Measurements from ENCODE around the gene PPP6R1.
"Not testable (repeated sequence)": the region's sequence is repeated elsewhere in the genome, so short reads cannot be mapped to it uniquely, and the experiment has no call there.

Gene PPP6R1

GRCh38 chr19:55208880-55209692 is 49.7 kb downstream of the PPP6R1 start, which contains the start of gene PTPRH:
Gene PTPRH, minus strand, starts transcription at chr19:55209501. Its CDS starts 68 bp downstream, at chr19:55209433.
- no peak within 1 kb of the TSS for H3K9ac ChIP-seq (ENCODE audit: insufficient read length)
- H3K4me3 ChIP-seq: no peak within 1 kb of the TSS
- H3K36me3 ChIP-seq (ENCODE audit: insufficient read depth, low read length): no peaks in the 10 kb centered on the region
- no peak within 1 kb of the TSS for H3K27ac ChIP-seq
- H3K9me3 ChIP-seq (ENCODE audit: low read depth, low read length): no peaks in the 10 kb centered on the region
- TF ChIP-seq FOXP2 (optimal IDR thresholded peaks at IDR 0.05; ENCODE audit: control extremely low read depth, extremely low read length, insufficient read depth) (no peak), POLR2AphosphoS5 (IDR thresholded peaks at IDR 0.05; ENCODE audit: borderline replicate concordance, low read depth, low read length) (no peak), EZH2 (IDR thresholded peaks at IDR 0.05) (no peak)
- DNase-seq (ENCODE audit: low read depth, low spot score): no peak

- DNase-seq (ENCODE audit: low read depth, low spot score): no peak
- Histone ChIP-seq H3K36me3 (ENCODE audit: insufficient read depth, low read length) (no peaks in the 10 kb centered on the region), H3K9ac (ENCODE audit: insufficient read length) (no peak overlapping the region), H3K27ac (no peak overlapping the region), H3K4me3 (no peak overlapping the region), H3K9me3 (ENCODE audit: low read depth, low read length) (no peaks in the 10 kb centered on the region)
- TF ChIP-seq FOXP2 (optimal IDR thresholded peaks at IDR 0.05; ENCODE audit: control extremely low read depth, extremely low read length, insufficient read depth) (no peak), EZH2 (IDR thresholded peaks at IDR 0.05) (no peak), POLR2AphosphoS5 (IDR thresholded peaks at IDR 0.05; ENCODE audit: borderline replicate concordance, low read depth, low read length) (no peak)
Measured at GRCh38 chr19:55206664-55207500, 51.9 kb downstream of the PPP6R1 start.

GRCh38 chr19:55202199-55202598 is 56.6 kb downstream of the PPP6R1 start:
- not testable (repeated sequence) for H3K9me3 ChIP-seq (ENCODE audit: low read depth, low read length); H3K36me3 ChIP-seq (ENCODE audit: insufficient read depth, low read length); DNase-seq (ENCODE audit: low read depth, low spot score); H3K27ac ChIP-seq; H3K9ac ChIP-seq (ENCODE audit: insufficient read length); H3K4me3 ChIP-seq

GRCh38 chr19:55199620-55200204 is 59.1 kb downstream of the PPP6R1 start:
- H3K4me3 ChIP-seq: no peak overlapping the region
- no peak overlapping the region for H3K27ac ChIP-seq
- no peaks in the 10 kb centered on the region for H3K36me3 ChIP-seq (ENCODE audit: insufficient read depth, low read length)
- H3K9me3 ChIP-seq (ENCODE audit: low read depth, low read length): no peaks in the 10 kb centered on the region
- no peak overlapping the region for H3K9ac ChIP-seq (ENCODE audit: insufficient read length)
- no peak for TF ChIP-seq FOXP2 (optimal IDR thresholded peaks at IDR 0.05; ENCODE audit: control extremely low read depth, extremely low read length, insufficient read depth)
- TF ChIP-seq POLR2AphosphoS5 (IDR thresholded peaks at IDR 0.05; ENCODE audit: borderline replicate concordance, low read depth, low read length): no peak
- TF ChIP-seq EZH2 (IDR thresholded peaks at IDR 0.05): no peak
- DNase-seq (ENCODE audit: low read depth, low spot score): no peak

- no peaks in the 10 kb centered on the region for H3K9me3 ChIP-seq (ENCODE audit: low read depth, low read length)
- H3K36me3 ChIP-seq (ENCODE audit: insufficient read depth, low read length): no peaks in the 10 kb centered on the region
- H3K4me3 ChIP-seq: no peak overlapping the region
- DNase-seq (ENCODE audit: low read depth, low spot score): no peak
- H3K27ac ChIP-seq: no peak overlapping the region
- H3K9ac ChIP-seq (ENCODE audit: insufficient read length): no peak overlapping the region
- no peak for TF ChIP-seq POLR2AphosphoS5 (IDR thresholded peaks at IDR 0.05; ENCODE audit: borderline replicate concordance, low read depth, low read length)
- TF ChIP-seq EZH2 (IDR thresholded peaks at IDR 0.05): no peak
- no peak for TF ChIP-seq FOXP2 (optimal IDR thresholded peaks at IDR 0.05; ENCODE audit: control extremely low read depth, extremely low read length, insufficient read depth)
Measured at GRCh38 chr19:55198651-55199050, 60.2 kb downstream of the PPP6R1 start.

- TF ChIP-seq EZH2 (IDR thresholded peaks at IDR 0.05): no peak
- TF ChIP-seq FOXP2 (optimal IDR thresholded peaks at IDR 0.05; ENCODE audit: control extremely low read depth, extremely low read length, insufficient read depth): no peak
- TF ChIP-seq POLR2AphosphoS5 (IDR thresholded peaks at IDR 0.05; ENCODE audit: borderline replicate concordance, low read depth, low read length): no peak
- DNase-seq (ENCODE audit: low read depth, low spot score): no peak
- Histone ChIP-seq H3K27ac (no peak overlapping the region), H3K9ac (ENCODE audit: insufficient read length) (no peak overlapping the region), H3K9me3 (ENCODE audit: low read depth, low read length) (no peaks in the 10 kb centered on the region), H3K4me3 (no peak overlapping the region), H3K36me3 (ENCODE audit: insufficient read depth, low read length) (no peaks in the 10 kb centered on the region)
Measured at GRCh38 chr19:55197528-55197927, 61.3 kb downstream of the PPP6R1 start.

GRCh38 chr19:55196803-55197202 is 62.0 kb downstream of the PPP6R1 start:
- DNase-seq (ENCODE audit: low read depth, low spot score): no peak
- Histone ChIP-seq H3K4me3 (no peak overlapping the region), H3K36me3 (ENCODE audit: insufficient read depth, low read length) (no peaks in the 10 kb centered on the region), H3K9ac (ENCODE audit: insufficient read length) (no peak overlapping the region), H3K9me3 (ENCODE audit: low read depth, low read length) (no peaks in the 10 kb centered on the region), H3K27ac (no peak overlapping the region)
- TF ChIP-seq EZH2 (IDR thresholded peaks at IDR 0.05) (no peak), POLR2AphosphoS5 (IDR thresholded peaks at IDR 0.05; ENCODE audit: borderline replicate concordance, low read depth, low read length) (no peak), FOXP2 (optimal IDR thresholded peaks at IDR 0.05; ENCODE audit: control extremely low read depth, extremely low read length, insufficient read depth) (no peak)

- Histone ChIP-seq H3K4me3 (no peak overlapping the region), H3K27ac (no peak overlapping the region)
- TF ChIP-seq POLR2AphosphoS5 (IDR thresholded peaks at IDR 0.05; ENCODE audit: borderline replicate concordance, low read depth, low read length) (no peak), EZH2 (IDR thresholded peaks at IDR 0.05) (no peak), FOXP2 (optimal IDR thresholded peaks at IDR 0.05; ENCODE audit: control extremely low read depth, extremely low read length, insufficient read depth) (no peak)
Measured at GRCh38 chr19:55193481-55193880, 65.3 kb downstream of the PPP6R1 start.

More at GRCh38 chr19:55193481-55193880, 65.3 kb downstream of the PPP6R1 start:
- no peak for DNase-seq (ENCODE audit: low read depth, low spot score)
- H3K9ac ChIP-seq (ENCODE audit: insufficient read length): no peak overlapping the region
- H3K36me3 ChIP-seq (ENCODE audit: insufficient read depth, low read length): no peaks in the 10 kb centered on the region
- no peaks in the 10 kb centered on the region for H3K9me3 ChIP-seq (ENCODE audit: low read depth, low read length)
